Endodermal cell (in vitro differentiated cells): Measurements from ENCODE around the gene TNP1. TPM values are rescaled to one million over a fixed set of nuclear protein-coding genes. Genes with fewer than 3 reads are reported as not detected.

Experiments
- DNase-seq: peaks from one replicate; pipeline ENCODE4 v3.0.0-alpha.2; 2017
- H3K27ac ChIP-seq: 2 replicates; pipeline ENCODE4 v1.5.1; 2013; ENCODE audit warnings: mild to moderate bottlenecking, low read depth, low read length, moderate library complexity
- H3K27me3 ChIP-seq: 2 replicates; pipeline ENCODE4 v1.6.1; 2013; ENCODE audit warnings: mild to moderate bottlenecking, low read length, moderate library complexity; ENCODE audit not compliant: insufficient read depth, control insufficient read depth, poor library complexity, severe bottlenecking
- H3K36me3 ChIP-seq: 2 replicates; pipeline ENCODE4 v1.7.0; 2013; ENCODE audit warnings: mild to moderate bottlenecking, low read length, moderate library complexity; ENCODE audit not compliant: control insufficient read depth, insufficient read depth
- H3K4me1 ChIP-seq: one replicate; pipeline ENCODE4 v1.7.0; 2013; ENCODE audit warnings: low read length; ENCODE audit not compliant: control insufficient read depth, insufficient read depth
- H3K4me3 ChIP-seq: 2 replicates; pipeline ENCODE4 v1.5.1; 2013; ENCODE audit warnings: mild to moderate bottlenecking, low read length, moderate library complexity
- H3K9ac ChIP-seq: 2 replicates; pipeline ENCODE4 v1.6.1; 2013; ENCODE audit warnings: mild to moderate bottlenecking, low read length, moderate library complexity; ENCODE audit not compliant: poor library complexity, severe bottlenecking; ENCODE audit errors: extremely low read depth
- H3K9me3 ChIP-seq: 2 replicates; pipeline ENCODE4 v1.6.1; 2013; ENCODE audit warnings: mild to moderate bottlenecking, low read length, moderate library complexity; ENCODE audit not compliant: control insufficient read depth
- H3K27ac Mint-ChIP-seq: 2 replicates; pipeline ENCODE4 v1.8.0; 2020; ENCODE audit warnings: mixed read lengths
- H3K27me3 Mint-ChIP-seq: 2 replicates; pipeline ENCODE4 v1.8.0; 2021; ENCODE audit warnings: mild to moderate bottlenecking, mixed read lengths; ENCODE audit not compliant: insufficient read depth
- H3K36me3 Mint-ChIP-seq: 2 replicates; pipeline ENCODE4 v1.8.0; 2020; ENCODE audit warnings: low read depth, mixed read lengths
- H3K4me1 Mint-ChIP-seq: 2 replicates; pipeline ENCODE4 v1.8.0; 2020; ENCODE audit warnings: mixed read lengths
- H3K4me3 Mint-ChIP-seq: 2 replicates; pipeline ENCODE4 v1.8.0; 2020; ENCODE audit warnings: mild to moderate bottlenecking, moderate library complexity, mixed read lengths
- H3K9me3 Mint-ChIP-seq: 2 replicates; pipeline ENCODE4 v1.8.0; 2020; ENCODE audit warnings: mild to moderate bottlenecking, mixed read lengths
- CTCF ChIP-seq: fragments of 200-600 bp; sonication (generic); conservative IDR thresholded peaks from 2 replicates; pipeline ENCODE4 v1.5.0; 2021; ENCODE audit warnings: antibody characterized with exemption, mild to moderate bottlenecking
- WGBS, 2 experiments: methylation state at CpG; one replicate each; pipeline versions ENCODE4 v1.1.5 to v1.1.7; 2013; ENCODE audit warnings: missing lambda C conversion rate in 2 of 2, mixed read lengths in 1 of 2; ENCODE audit not compliant: insufficient coverage in 1 of 2, insufficient read length in 1 of 2; 5-methylcytosine and 5-hydroxymethylcytosine counted together
- total RNA-seq, 2 donors: library from RNA; stranded (reverse); fragmentation: NEBNext Ultra II Directional in 1 of 2; extraction: Animal tissue kit (Norgen Biotek cat#: 25700) in 1 of 2; gene quantifications; 2 replicates in 1 of 2; 3 replicates in 1 of 2; pipeline ENCODE4 v1.2.1, GENCODE V29; 2021

TNP1 gene
- total RNA-seq, 2 donors from 2014 or later, result not detected

GRCh38 chr2:216819766-216820165, 40.1 kb downstream of the TNP1 start:
- Mint-ChIP-seq H3K4me3 (no peak overlapping the region), H3K27me3 (peaks cover 13% of the 10 kb centered on the region), H3K4me1 (peaks cover 16% of the 10 kb centered on the region), H3K9me3 (no peaks in the 10 kb centered on the region), H3K27ac (no peak overlapping the region), H3K36me3 (no peaks in the 10 kb centered on the region)
- DNase-seq, result no peak
- Histone ChIP-seq H3K4me3 (no peak overlapping the region), H3K4me1 (no peaks in the 10 kb centered on the region), H3K9me3 (peaks cover 4% of the 10 kb centered on the region), H3K9ac (no peak overlapping the region), H3K27ac (no peak overlapping the region), H3K36me3 (no peaks in the 10 kb centered on the region), H3K27me3 (peaks cover 8% of the 10 kb centered on the region)
- 94 to 100% methylated on average over 4 to 8 of the region's 8 CpGs for WGBS, 2 experiments
- TF ChIP-seq CTCF, result no peak

- Mint-ChIP-seq H3K9me3 (no peaks in the 10 kb centered on the region), H3K4me1 (peaks cover 16% of the 10 kb centered on the region), H3K27me3 (peaks cover 13% of the 10 kb centered on the region), H3K36me3 (no peaks in the 10 kb centered on the region), H3K27ac (no peak overlapping the region), H3K4me3 (no peak overlapping the region)
- no peak for TF ChIP-seq CTCF
- Histone ChIP-seq H3K36me3 (no peaks in the 10 kb centered on the region), H3K27me3 (peaks cover 8% of the 10 kb centered on the region), H3K4me3 (no peak overlapping the region), H3K27ac (no peak overlapping the region), H3K9me3 (peaks cover 4% of the 10 kb centered on the region), H3K4me1 (no peaks in the 10 kb centered on the region), H3K9ac (no peak overlapping the region)
- WGBS, 2 experiments, result 71 to 94% methylated on average over 1 to 3 of the region's 3 CpGs
- DNase-seq, result no peak
Observed at GRCh38 chr2:216819055-216819454, 40.8 kb downstream of the TNP1 start.

GRCh38 chr2:216810399-216811160, 49.3 kb downstream of the TNP1 start:
- Mint-ChIP-seq H3K36me3 (no peaks in the 10 kb centered on the region), H3K27me3 (peaks cover 5% of the 10 kb centered on the region), H3K4me3 (no peak overlapping the region), H3K27ac (no peak overlapping the region), H3K9me3 (no peaks in the 10 kb centered on the region), H3K4me1 (no peaks in the 10 kb centered on the region)
- no peak overlapping the region for H3K27ac ChIP-seq
- no peaks in the 10 kb centered on the region for H3K4me1 ChIP-seq
- WGBS, 2 experiments, result 93 to 95% methylated on average over 16 to 30 of the region's 30 CpGs
- peaks cover under 1% of the 10 kb centered on the region for H3K27me3 ChIP-seq
- TF ChIP-seq CTCF, result no peak
- no peaks in the 10 kb centered on the region for H3K36me3 ChIP-seq
- no peaks in the 10 kb centered on the region for H3K9me3 ChIP-seq
- DNase-seq, result no peak
- no peak overlapping the region for H3K4me3 ChIP-seq
- H3K9ac ChIP-seq, result no peak overlapping the region

Other genes starting within 250 kb of the TNP1 start
- 100 to 1,000 TPM in 1 of 2 donors, 10 to 100 TPM in 1; 80.8 to 313 TPM for gene IGFBP2, start 226.6 kb downstream of the TNP1 start, total RNA-seq
- gene IGFBP5, start 164.5 kb downstream of the TNP1 start, total RNA-seq, result 1 to 10 TPM; 3.6 to 8.9 TPM